Right kidney (tissue), 1 donor: Measurements from ENCODE around the gene GMPR2.
"Not testable (repeated sequence)": the region's sequence is repeated elsewhere in the genome, so short reads cannot be mapped to it uniquely, and the experiment has no call there.

Source experiments
- DNase-seq: peaks from one replicate; pipeline ENCODE4 v3.0.0-alpha.2; 2016

Gene GMPR2

GRCh38 chr14:24222987-24223386, 9.7 kb upstream of the GMPR2 start:
- DNase-seq, result not testable (repeated sequence)

- DNase-seq, result no peak
Observed at GRCh38 chr14:24224618-24225071, 8.1 kb upstream of the GMPR2 start.

GRCh38 chr14:24226473-24226872, 6.3 kb upstream of the GMPR2 start:
- no peak for DNase-seq

GRCh38 chr14:24228902-24229301, 3.8 kb upstream of the GMPR2 start:
- no peak for DNase-seq

- DNase-seq, result no peak
Observed at GRCh38 chr14:24231263-24232120, 1.2 kb upstream of the GMPR2 start.

- peak; percentile 97 for DNase-seq
Observed at GRCh38 chr14:24232121-24232644, 546 bp upstream of the GMPR2 start, which contains the start of gene NEDD8. Gene NEDD8, minus strand, starts transcription at chr14:24232367. Its CDS starts 100 bp downstream, at chr14:24232267.

- DNase-seq, result no peak
Observed at GRCh38 chr14:24233538-24233866, 773 bp downstream of the GMPR2 start.

GRCh38 chr14:24234095-24235005, 1.6 kb downstream of the GMPR2 start:
- no peak for DNase-seq

- DNase-seq, result no peak
Observed at GRCh38 chr14:24235804-24236688, 3.3 kb downstream of the GMPR2 start.

GRCh38 chr14:24236689-24237462, 4.1 kb downstream of the GMPR2 start:
- DNase-seq, result no peak

GRCh38 chr14:24237463-24237955, 4.8 kb downstream of the GMPR2 start:
- DNase-seq, result no peak

GRCh38 chr14:24238123-24238522, 5.4 kb downstream of the GMPR2 start:
- DNase-seq, result no peak

GRCh38 chr14:24238527-24239037, 5.9 kb downstream of the GMPR2 start:
- no peak for DNase-seq

GRCh38 chr14:24240110-24240918, 7.6 kb downstream of the GMPR2 start:
- DNase-seq, result no peak

- DNase-seq, result no peak
Observed at GRCh38 chr14:24241829-24242443, 9.2 kb downstream of the GMPR2 start.

GRCh38 chr14:24243336-24243836, 10.7 kb downstream of the GMPR2 start:
- no peak for DNase-seq

GRCh38 chr14:24245350-24245749, 12.6 kb downstream of the GMPR2 start:
- not testable (repeated sequence) for DNase-seq

- DNase-seq, result no peak
Observed at GRCh38 chr14:24246765-24247212, 14.1 kb downstream of the GMPR2 start.

GRCh38 chr14:24247422-24247821, 14.7 kb downstream of the GMPR2 start:
- DNase-seq, result no peak
